Measurements from ENCODE around the gene TMEM150C. TPM values are rescaled to one million over a fixed set of nuclear protein-coding genes. Genes with fewer than 3 reads are reported as not detected.

TMEM150C gene
- total and polyA plus RNA-seq, 2 of the 4 experiments (the other 2 are of a cell fraction), result 0.10 to 0.36 TPM

DNA sequence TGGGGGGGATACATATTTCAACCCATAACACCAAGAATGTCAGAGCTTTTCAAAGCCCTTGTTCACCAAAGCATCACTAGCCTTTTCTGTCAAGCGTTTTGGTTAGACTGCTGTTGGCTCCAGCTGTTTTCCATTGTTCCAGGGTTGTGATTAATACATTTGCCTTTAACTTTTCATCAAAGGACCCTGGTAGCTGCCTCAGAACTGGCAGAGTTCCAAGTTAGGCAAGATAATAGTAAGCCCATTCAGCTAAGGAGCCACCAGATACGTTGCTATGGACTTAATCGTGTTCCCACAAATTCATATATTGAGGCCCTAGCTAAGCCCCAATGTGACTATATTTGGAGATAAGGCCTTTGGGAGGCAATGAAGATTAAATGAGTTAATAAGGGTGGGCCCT is 94.3 kb downstream of the TMEM150C start:
- intact Hi-C loops (cut with micrococcal nuclease), result loop anchor here (10.0 kb wide), 1 partner anchor 987 kb away; the partner anchor contains the start of genes HELQ and MRPS18C
- no peak overlapping the region for H2BK20ac ChIP-seq (ENCODE audit: low read depth, low read length)
- H3K4me1 ChIP-seq (ENCODE audit: control insufficient read depth, insufficient read depth, low read length), result no peaks in the 10 kb centered on the region; the same call in 1 of the 2 replicates
- no peaks in the 10 kb centered on the region for H4K20me1 ChIP-seq (ENCODE audit: insufficient read depth, low read length)
- H3K18ac ChIP-seq (ENCODE audit: low read depth, low read length), result no peak overlapping the region
- CTCF ChIA-PET, result no interaction called here
- no CpG with 5 or more reads among the region's 3 CpGs for WGBS, 2 experiments (ENCODE audit: extremely low coverage in 2 of 2, insufficient read length in 1 of 2)
- BruUV-seq (replicated peaks), result no TSS peak
- no peaks in the 10 kb centered on the region; the same call in 1 of the 2 replicates for H3K9me1 ChIP-seq (ENCODE audit: insufficient read depth, low read length)
- no peak overlapping the region for H3K27ac ChIP-seq (ENCODE audit: insufficient read depth, low read length)
- no peak overlapping the region for H3K4me2 ChIP-seq (ENCODE audit: low read depth, low read length)
- POLR2A ChIA-PET (ENCODE audit: unreplicated experiment), result no interaction called here
- H3K27me3 ChIP-seq (ENCODE audit: control insufficient read depth, insufficient read depth, low read length), result no peaks in the 10 kb centered on the region
- H4K5ac ChIP-seq (ENCODE audit: low read depth, low read length), result no peak overlapping the region
- no peak overlapping the region for H2BK120ac ChIP-seq (ENCODE audit: low read depth, low read length)
- no peak overlapping the region for H3K56ac ChIP-seq (ENCODE audit: extremely low read depth, insufficient read depth, low read length)
- H2BK15ac ChIP-seq (ENCODE audit: low read depth, low read length), result no peak overlapping the region
- peaks cover 2% of the 10 kb centered on the region; the same call in 1 of the 2 replicates for H3K9me3 ChIP-seq (ENCODE audit: control insufficient read depth, insufficient read depth, low read length)
- no peak overlapping the region for H3K9ac ChIP-seq (ENCODE audit: low read depth, low read length)
- DNase-seq (no peak), ATAC-seq (ENCODE audit: low read depth) (no peak)
- H3K4ac ChIP-seq (ENCODE audit: low read depth, low read length), result no peak overlapping the region
- H4K91ac ChIP-seq (ENCODE audit: insufficient read depth, low read depth, low read length), result no peak overlapping the region
- H2BK5ac ChIP-seq (ENCODE audit: low read depth, low read length, poor library complexity, severe bottlenecking), result no peak overlapping the region
- no peak overlapping the region for H4K8ac ChIP-seq (ENCODE audit: low read depth in 2 of 2, low read length in 2 of 2)
- no peak overlapping the region for H3K14ac ChIP-seq (replicated peaks; ENCODE audit: low read depth, low read length)
- H3K79me1 ChIP-seq (ENCODE audit: low read depth in 1 of 2, low read length in 2 of 2), result peaks cover 0 to 3% of the 10 kb centered on the region in 2 experiments; a peak in 1 of 4 replicates
- H3K4me3 ChIP-seq (ENCODE audit: insufficient read depth, low read depth, low read length), result no peak overlapping the region
- no peak overlapping the region for H2AK9ac ChIP-seq (replicated peaks; ENCODE audit: low read depth, low read length, poor library complexity)
- TF ChIP-seq NFE2L2 (IDR thresholded peaks at IDR 0.05; ENCODE audit: low read depth, low read length), result no peak
- TF ChIP-seq BHLHE40 (IDR thresholded peaks at IDR 0.05; ENCODE audit: low read depth, low read length), result no peak
- TF ChIP-seq, protein P1, sequence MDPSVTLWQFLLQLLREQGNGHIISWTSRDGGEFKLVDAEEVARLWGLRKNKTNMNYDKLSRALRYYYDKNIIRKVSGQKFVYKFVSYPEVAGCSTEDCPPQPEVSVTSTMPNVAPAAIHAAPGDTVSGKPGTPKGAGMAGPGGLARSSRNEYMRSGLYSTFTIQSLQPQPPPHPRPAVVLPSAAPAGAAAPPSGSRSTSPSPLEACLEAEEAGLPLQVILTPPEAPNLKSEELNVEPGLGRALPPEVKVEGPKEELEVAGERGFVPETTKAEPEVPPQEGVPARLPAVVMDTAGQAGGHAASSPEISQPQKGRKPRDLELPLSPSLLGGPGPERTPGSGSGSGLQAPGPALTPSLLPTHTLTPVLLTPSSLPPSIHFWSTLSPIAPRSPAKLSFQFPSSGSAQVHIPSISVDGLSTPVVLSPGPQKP (IDR thresholded peaks at IDR 0.05; ENCODE audit: borderline replicate concordance, low read depth, low read length), result no peak
- no peak for TF ChIP-seq RAD21 (IDR thresholded peaks at IDR 0.05; ENCODE audit: low read length)
- TF ChIP-seq CTCF (conservative IDR thresholded peaks at IDR 0.05; ENCODE audit: low read depth, low read length), result no peak
- no peak for TF ChIP-seq POLR2A (IDR thresholded peaks at IDR 0.05; ENCODE audit: low read depth, low read length)
- in situ Hi-C loops (cut with MboI; ENCODE audit: low sequenced_read_pairs), result loop anchor here (10.0 kb wide), 1 partner anchor 357 kb away; no protein-coding TSS in a partner anchor
- peaks cover 2% of the 10 kb centered on the region; the same call in 1 of the 2 replicates for H3K36me3 ChIP-seq (ENCODE audit: control insufficient read depth, insufficient read depth, low read length)
- H2AK5ac ChIP-seq (ENCODE audit: low read depth, low read length), result no peak overlapping the region
- no peak overlapping the region for H2AFZ ChIP-seq (replicated peaks; ENCODE audit: low read length, poor library complexity)
- no peak overlapping the region for H3K23ac ChIP-seq (ENCODE audit: low read depth, low read length)
- dilution Hi-C loops (cut with HindIII; ENCODE audit: low sequenced_read_pairs, unreplicated experiment), result no loop called here
